ENCODE measurements around the gene SLC24A4. TPM values are rescaled to one million over a fixed set of nuclear protein-coding genes. Genes with fewer than 3 reads are reported as not detected.

The SLC24A4 gene
- total and polyA plus RNA-seq, 2 donors (not counting 3 experiments of a cell fraction or from before 2014, with no cell fraction given), result 0.07 to 0.08 TPM

- Histone ChIP-seq H3K4me2 (ENCODE audit: insufficient read depth, low read length) (no peak overlapping the region), H3K36me3 (ENCODE audit: control insufficient read depth in 2 of 2, extremely low read depth in 1 of 2, insufficient read depth in 2 of 2, low read length in 2 of 2) (no peaks in the 10 kb centered on the region), H2AFZ (ENCODE audit: low read depth, low read length) (no peak overlapping the region), H3K4me3 (replicated peaks in 1 of 3; ENCODE audit: insufficient read depth in 1 of 3, low read depth in 1 of 3, low read length in 3 of 3) (no peak overlapping the region), H3K9me3 (replicated peaks; ENCODE audit: control insufficient read depth, insufficient read depth, low read length) (no peaks in the 10 kb centered on the region), H3K9ac (replicated peaks; ENCODE audit: extremely low read depth, insufficient read depth, low read length) (no peak overlapping the region), H3K9me1 (replicated peaks; ENCODE audit: control insufficient read depth, extremely low read depth, insufficient read depth, low read length) (no peaks in the 10 kb centered on the region), H4K20me1 (replicated peaks; ENCODE audit: control insufficient read depth, extremely low read depth, insufficient read depth, low read length) (no peaks in the 10 kb centered on the region), H3K4me1 (ENCODE audit: control insufficient read depth, extremely low read depth, insufficient read depth, low read length) (peaks cover 5% of the 10 kb centered on the region), H3K27ac (ENCODE audit: insufficient read depth, low read depth, low read length) (no peak overlapping the region), H3K27me3 (ENCODE audit: control insufficient read depth in 2 of 2, insufficient read depth in 2 of 2, low read length in 2 of 2) (peaks cover 0 to 2% of the 10 kb centered on the region in 2 experiments), H3K79me2 (ENCODE audit: control insufficient read depth, insufficient read depth, low read length) (no peaks in the 10 kb centered on the region)
- POLR2A ChIA-PET, result no interaction called here
- TF ChIP-seq, protein P1, sequence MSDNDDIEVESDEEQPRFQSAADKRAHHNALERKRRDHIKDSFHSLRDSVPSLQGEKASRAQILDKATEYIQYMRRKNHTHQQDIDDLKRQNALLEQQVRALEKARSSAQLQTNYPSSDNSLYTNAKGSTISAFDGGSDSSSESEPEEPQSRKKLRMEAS (IDR thresholded peaks at IDR 0.05; ENCODE audit: insufficient read depth, insufficient read length), result no peak
- TF ChIP-seq POLR2AphosphoS5 (IDR thresholded peaks at IDR 0.05; ENCODE audit: insufficient read depth, low read depth, low read length) (no peak), MYC (IDR thresholded peaks at IDR 0.05; ENCODE audit: low read depth, low read length) (no peak), CTCF (IDR thresholded peaks at IDR 0.05; ENCODE audit: extremely low read depth in 1 of 2, insufficient read depth in 1 of 2, low read depth in 1 of 2, low read length in 2 of 2) (no peak)
- intact Hi-C loops (cut with micrococcal nuclease) (no loop called here), dilution Hi-C loops (cut with MboI; ENCODE audit: extremely low pct_ligation_motif_present, low sequenced_read_pairs) (no loop called here)
- DNase-seq (ENCODE audit: low read depth, low spot score) (no peak), FAIRE-seq (no peak)
- CTCF ChIA-PET, result interaction anchor here (0.8 to 2.3 kb wide), 2 partner anchors 12 to 13 kb away, joined by 3 to 6 read pairs; no protein-coding TSS in a partner anchor
- BruUV-seq (replicated peaks), result no TSS peak
Measured at GRCh38 chr14:92501891-92502351, 179.0 kb downstream of the SLC24A4 start.

All from endothelial cell of umbilical vein (primary cell).